ENCODE data around the gene PPP1R13B. TPM values are rescaled to one million over a fixed set of nuclear protein-coding genes. Genes with fewer than 3 reads are reported as not detected.
"Not testable (repeated sequence)": the region's sequence is repeated elsewhere in the genome, so short reads cannot be mapped to it uniquely, and the experiment has no call there.

The PPP1R13B gene
- total RNA-seq, 1 experiment from 2014 or later: 5.6 TPM

DNA sequence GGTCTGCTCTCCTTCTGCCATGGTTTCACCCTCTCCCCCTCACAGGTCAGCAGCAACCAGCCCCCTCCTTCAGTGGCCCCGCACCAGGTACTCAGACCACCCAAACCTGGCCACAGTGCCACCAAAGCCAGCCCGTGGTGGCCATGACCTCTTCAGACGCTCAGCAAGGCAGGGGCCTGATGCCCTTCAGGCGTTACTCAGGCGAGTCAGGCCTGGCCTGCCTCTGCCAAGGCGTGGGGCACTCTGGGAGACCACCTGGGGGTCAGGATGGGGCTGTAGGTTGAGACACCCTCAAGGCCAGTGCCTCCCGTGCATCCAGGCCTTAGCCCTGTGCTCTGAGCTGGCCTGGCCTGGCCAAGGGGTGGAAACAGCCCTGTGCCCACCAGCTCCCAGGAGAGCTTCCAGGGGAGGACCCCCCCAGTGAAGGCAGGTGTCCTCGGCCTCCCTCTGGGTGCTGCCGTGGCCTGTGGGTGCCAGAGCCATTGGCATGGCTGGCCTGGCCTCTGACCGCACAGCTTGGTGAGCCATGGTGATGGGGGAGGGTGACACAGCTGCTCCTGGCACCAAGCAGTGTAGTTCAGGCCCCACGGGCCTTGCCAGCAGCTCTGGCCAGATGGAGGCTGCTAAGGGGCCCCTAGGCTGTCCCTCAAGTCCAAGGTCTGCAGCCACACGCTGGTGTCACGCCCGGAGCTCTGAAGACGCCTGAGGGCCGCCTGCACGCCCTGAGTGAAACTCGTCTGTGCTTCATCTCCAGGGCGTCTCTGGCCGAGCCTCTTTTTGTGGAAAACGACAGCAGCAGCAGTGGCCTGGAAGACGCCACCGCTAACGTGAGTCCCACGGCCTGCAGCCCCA lies 147.2 kb downstream of the PPP1R13B start:
- no peaks in the 10 kb centered on the region for H3K9me3 ChIP-seq
- no peak for DNase-seq
- H3K27me3 ChIP-seq: no peaks in the 10 kb centered on the region
- H3K4me3 ChIP-seq: no peak overlapping the region
- 0 out of 2 replicates have a peak, but pooled peaks cover 2% of the 10 kb centered on the region for H3K36me3 ChIP-seq

GRCh38 chr14:103699261-103699661 lies 148.1 kb downstream of the PPP1R13B start:
- no peak for DNase-seq
- Histone ChIP-seq H3K4me3 (no peak overlapping the region), H3K9me3 (no peaks in the 10 kb centered on the region), H3K27me3 (no peaks in the 10 kb centered on the region), H3K36me3 (peaks cover 8% of the 10 kb centered on the region)

- DNase-seq: no peak
- H3K27me3 ChIP-seq: no peaks in the 10 kb centered on the region
- no peaks in the 10 kb centered on the region for H3K9me3 ChIP-seq
- peaks cover 6% of the 10 kb centered on the region for H3K36me3 ChIP-seq
- H3K4me3 ChIP-seq: no peak overlapping the region
Observed at GRCh38 chr14:103698380-103699260, 148.8 kb downstream of the PPP1R13B start.

GRCh38 chr14:103697603-103698379 lies 149.6 kb downstream of the PPP1R13B start:
- Histone ChIP-seq H3K36me3 (peaks cover 7% of the 10 kb centered on the region), H3K9me3 (no peaks in the 10 kb centered on the region), H3K27me3 (no peaks in the 10 kb centered on the region), H3K4me3 (no peak overlapping the region)
- DNase-seq: no peak

- Histone ChIP-seq H3K27me3 (no peaks in the 10 kb centered on the region), H3K36me3 (peaks cover 11% of the 10 kb centered on the region), H3K9me3 (no peaks in the 10 kb centered on the region), H3K4me3 (no peak overlapping the region)
- DNase-seq: no peak
Observed at GRCh38 chr14:103697206-103697602, 150.2 kb downstream of the PPP1R13B start.

DNA sequence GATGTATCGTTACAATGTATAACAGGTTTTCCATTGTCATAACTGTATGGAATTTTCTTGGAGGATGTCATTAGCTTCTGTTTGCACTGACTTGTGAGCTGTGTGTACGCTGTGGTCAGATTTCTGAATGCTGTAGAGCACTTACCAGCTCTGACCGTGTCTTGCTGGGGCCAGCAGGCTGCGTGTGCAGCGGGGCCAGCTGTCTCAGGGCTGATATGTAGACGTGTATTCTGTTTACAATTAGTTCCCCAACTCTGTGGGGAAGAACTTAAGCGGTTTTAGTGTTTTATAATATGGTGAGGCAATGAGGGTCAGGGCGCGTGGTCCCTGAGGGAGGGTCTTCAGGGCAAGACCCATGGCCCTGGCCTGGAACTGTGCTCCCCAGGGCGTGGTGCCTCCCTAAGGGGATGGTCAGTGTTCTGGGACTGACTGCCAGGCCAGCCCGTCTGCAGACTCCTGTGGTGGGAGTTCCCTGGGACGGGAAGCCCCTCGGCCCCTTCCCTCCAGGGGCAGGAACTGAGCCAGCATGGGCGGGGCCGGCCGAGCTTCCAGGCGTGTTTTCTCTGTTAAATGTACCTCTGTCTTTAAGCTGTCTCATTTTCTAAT lies 150.8 kb downstream of the PPP1R13B start:
- Histone ChIP-seq H3K4me3 (no peak overlapping the region), H3K36me3 (peaks cover 11% of the 10 kb centered on the region), H3K27me3 (no peaks in the 10 kb centered on the region), H3K9me3 (no peaks in the 10 kb centered on the region)
- DNase-seq: no peak

DNA sequence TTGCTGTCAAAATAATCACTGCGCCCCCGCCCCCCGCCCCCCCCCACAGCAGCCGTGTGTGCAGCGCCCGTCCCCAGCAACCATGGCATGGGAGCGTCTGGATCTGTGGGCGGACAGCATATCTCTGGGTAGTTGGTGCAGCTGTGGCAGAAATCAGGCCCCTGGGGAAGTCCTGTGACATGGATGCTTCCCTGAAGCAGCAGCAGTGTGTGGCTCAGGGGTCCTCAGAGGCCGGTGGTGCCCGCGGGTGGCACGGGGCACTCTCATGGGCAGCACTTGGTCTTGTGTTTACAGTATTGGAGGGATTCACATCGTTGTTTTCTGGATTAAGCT lies 151.3 kb downstream of the PPP1R13B start:
- Histone ChIP-seq H3K4me3 (no peak overlapping the region), H3K9me3 (no peaks in the 10 kb centered on the region), H3K27me3 (no peaks in the 10 kb centered on the region), H3K36me3 (peaks cover 11% of the 10 kb centered on the region)
- DNase-seq: no peak

GRCh38 chr14:103695296-103696069 lies 151.9 kb downstream of the PPP1R13B start:
- no peaks in the 10 kb centered on the region for H3K27me3 ChIP-seq
- DNase-seq: no peak
- no peak overlapping the region for H3K4me3 ChIP-seq
- no peaks in the 10 kb centered on the region for H3K9me3 ChIP-seq
- H3K36me3 ChIP-seq: peaks cover 11% of the 10 kb centered on the region

DNA sequence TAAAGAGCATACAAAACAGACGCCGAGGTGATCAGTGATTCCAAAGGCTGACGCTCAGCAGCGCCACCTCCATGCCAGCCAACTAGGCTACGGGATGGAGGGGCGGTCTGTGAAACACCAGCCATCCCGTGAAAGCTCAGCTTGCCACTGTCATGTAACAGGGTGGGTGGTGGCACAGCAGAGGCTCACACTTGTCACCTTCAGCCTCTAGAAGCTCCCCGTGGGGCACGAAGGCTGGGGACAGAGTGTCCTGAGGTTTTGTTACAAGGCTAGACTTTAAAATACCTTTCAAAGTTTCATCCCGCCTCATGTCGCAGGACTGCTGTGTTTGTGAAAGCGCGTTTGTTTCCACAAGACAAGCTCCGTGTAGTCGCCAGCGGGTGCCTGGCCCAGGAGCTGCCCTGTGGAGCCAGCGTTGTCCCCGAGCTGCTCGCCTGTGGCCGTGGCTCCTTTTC lies 152.8 kb downstream of the PPP1R13B start:
- peaks cover 11% of the 10 kb centered on the region for H3K36me3 ChIP-seq
- DNase-seq: no peak
- no peaks in the 10 kb centered on the region for H3K27me3 ChIP-seq
- H3K9me3 ChIP-seq: no peaks in the 10 kb centered on the region
- H3K4me3 ChIP-seq: no peak overlapping the region

- DNase-seq: no peak
- peaks cover 19% of the 10 kb centered on the region for H3K36me3 ChIP-seq
- H3K27me3 ChIP-seq: no peaks in the 10 kb centered on the region
- H3K9me3 ChIP-seq: no peaks in the 10 kb centered on the region
- no peak overlapping the region for H3K4me3 ChIP-seq
Observed at GRCh38 chr14:103693515-103693914, 153.9 kb downstream of the PPP1R13B start.

- no peaks in the 10 kb centered on the region for H3K27me3 ChIP-seq
- peaks cover 19% of the 10 kb centered on the region for H3K36me3 ChIP-seq
- DNase-seq: no peak
- H3K9me3 ChIP-seq: no peaks in the 10 kb centered on the region
- no peak overlapping the region for H3K4me3 ChIP-seq
Observed at GRCh38 chr14:103692871-103693270, 154.5 kb downstream of the PPP1R13B start.

DNA sequence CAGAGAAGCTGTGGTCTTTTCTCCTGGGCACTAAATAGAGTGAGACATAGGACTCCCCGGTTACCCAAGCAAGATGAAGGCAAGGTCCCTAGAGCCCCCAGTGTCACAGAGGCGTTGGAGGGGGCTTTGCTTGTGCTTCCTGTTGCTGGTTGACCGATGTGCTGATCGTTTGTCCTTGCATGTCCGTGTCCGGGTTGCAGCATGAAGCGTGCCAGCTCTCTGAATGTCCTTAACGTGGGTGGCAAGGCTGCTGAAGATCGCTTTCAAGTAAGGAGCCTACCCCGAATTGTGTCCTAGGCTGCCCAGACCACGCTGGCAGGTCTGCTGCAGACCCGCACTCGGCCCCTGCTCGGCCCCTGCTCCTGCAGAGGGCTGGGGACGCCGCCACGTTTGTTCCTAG lies 155.2 kb downstream of the PPP1R13B start:
- Histone ChIP-seq H3K9me3 (no peaks in the 10 kb centered on the region), H3K27me3 (no peaks in the 10 kb centered on the region), H3K4me3 (no peak overlapping the region), H3K36me3 (peaks cover 19% of the 10 kb centered on the region)
- no peak for DNase-seq

DNA sequence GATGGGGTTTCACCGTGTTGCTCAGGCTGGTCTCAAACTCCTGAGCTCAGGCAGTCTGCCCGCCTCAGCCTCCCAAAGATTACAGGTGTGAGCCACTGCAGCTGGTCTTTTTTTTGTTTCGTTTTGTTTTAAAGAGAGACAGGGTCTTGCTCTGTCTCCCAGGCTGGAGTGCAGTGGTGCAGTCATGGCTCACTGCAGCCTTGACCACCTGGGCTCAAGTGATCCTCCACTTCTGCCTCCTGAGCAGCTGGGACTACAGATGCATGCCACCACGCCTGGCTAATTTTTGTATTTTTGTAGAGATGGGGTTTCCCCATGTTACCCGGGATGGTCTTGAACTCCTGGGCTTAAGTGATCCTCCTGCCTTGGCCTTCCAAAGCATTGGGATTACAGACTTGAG lies 155.7 kb downstream of the PPP1R13B start:
- peaks cover 19% of the 10 kb centered on the region for H3K36me3 ChIP-seq
- not testable (repeated sequence) for H3K4me3 ChIP-seq, DNase-seq, H3K27me3 ChIP-seq, H3K9me3 ChIP-seq

GRCh38 chr14:103690332-103690731 lies 157.0 kb downstream of the PPP1R13B start:
- no peak for DNase-seq
- H3K9me3 ChIP-seq: no peaks in the 10 kb centered on the region
- no peak overlapping the region for H3K4me3 ChIP-seq
- H3K27me3 ChIP-seq: no peaks in the 10 kb centered on the region
- H3K36me3 ChIP-seq: peaks cover 26% of the 10 kb centered on the region

- DNase-seq: no peak
- no peak overlapping the region for H3K4me3 ChIP-seq
- H3K27me3 ChIP-seq: no peaks in the 10 kb centered on the region
- peaks cover 22% of the 10 kb centered on the region for H3K36me3 ChIP-seq
- no peaks in the 10 kb centered on the region for H3K9me3 ChIP-seq
Observed at GRCh38 chr14:103688906-103689902, 158.2 kb downstream of the PPP1R13B start.
